ENCODE results near the gene RENBP. TPM values are rescaled to one million over a fixed set of nuclear protein-coding genes. Genes with fewer than 3 reads are reported as not detected.
A peak's percentile ranks its signal among the peaks of the same experiment; 100 is the strongest.

The RENBP gene
- total RNA-seq, 1 donor, result 4.3 TPM

- no peak for DNase-seq (ENCODE audit: low read depth)
- no peak overlapping the region for H3K4me3 ChIP-seq (ENCODE audit: low read depth, low read length)
- TF ChIP-seq CTCF (IDR thresholded peaks at IDR 0.05; ENCODE audit: insufficient read depth, low read depth, low read length), result no peak
These were observed 4.7 kb upstream of the RENBP start for GRCh38 chrX:153948847-153949805.

- TF ChIP-seq CTCF (IDR thresholded peaks at IDR 0.05; ENCODE audit: insufficient read depth, low read depth, low read length), result no peak
- H3K4me3 ChIP-seq (ENCODE audit: low read depth, low read length), result no peak overlapping the region
- no peak for DNase-seq (ENCODE audit: low read depth)
These were observed 3.6 kb upstream of the RENBP start for GRCh38 chrX:153948002-153948466.

- DNase-seq (ENCODE audit: low read depth), result peak; percentile 76
- H3K4me3 ChIP-seq (ENCODE audit: low read depth, low read length), result no peak overlapping the region
- TF ChIP-seq CTCF (IDR thresholded peaks at IDR 0.05; ENCODE audit: insufficient read depth, low read depth, low read length), result peak; percentile 88
These were observed 2.7 kb upstream of the RENBP start for GRCh38 chrX:153947009-153947769.

GRCh38 chrX:153945956-153946943 is 1.8 kb upstream of the RENBP start:
- TF ChIP-seq CTCF (IDR thresholded peaks at IDR 0.05; ENCODE audit: insufficient read depth, low read depth, low read length), result no peak
- H3K4me3 ChIP-seq (ENCODE audit: low read depth, low read length), result no peak overlapping the region
- DNase-seq (ENCODE audit: low read depth), result no peak

- H3K4me3 ChIP-seq (ENCODE audit: low read depth, low read length), result no peak overlapping the region
- TF ChIP-seq CTCF (IDR thresholded peaks at IDR 0.05; ENCODE audit: insufficient read depth, low read depth, low read length), result no peak
These were observed 332 bp upstream of the RENBP start for GRCh38 chrX:153944800-153945150.

More at GRCh38 chrX:153944800-153945150, 332 bp upstream of the RENBP start:
- no peak for DNase-seq (ENCODE audit: low read depth)

Measured in fibroblast of villous mesenchyme (primary cell).